ENCODE results near the gene SERPINA6.
"Not testable (repeated sequence)": the region's sequence is repeated elsewhere in the genome, so short reads cannot be mapped to it uniquely, and the experiment has no call there.

SERPINA6 gene, protein sequence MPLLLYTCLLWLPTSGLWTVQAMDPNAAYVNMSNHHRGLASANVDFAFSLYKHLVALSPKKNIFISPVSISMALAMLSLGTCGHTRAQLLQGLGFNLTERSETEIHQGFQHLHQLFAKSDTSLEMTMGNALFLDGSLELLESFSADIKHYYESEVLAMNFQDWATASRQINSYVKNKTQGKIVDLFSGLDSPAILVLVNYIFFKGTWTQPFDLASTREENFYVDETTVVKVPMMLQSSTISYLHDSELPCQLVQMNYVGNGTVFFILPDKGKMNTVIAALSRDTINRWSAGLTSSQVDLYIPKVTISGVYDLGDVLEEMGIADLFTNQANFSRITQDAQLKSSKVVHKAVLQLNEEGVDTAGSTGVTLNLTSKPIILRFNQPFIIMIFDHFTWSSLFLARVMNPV

DNA sequence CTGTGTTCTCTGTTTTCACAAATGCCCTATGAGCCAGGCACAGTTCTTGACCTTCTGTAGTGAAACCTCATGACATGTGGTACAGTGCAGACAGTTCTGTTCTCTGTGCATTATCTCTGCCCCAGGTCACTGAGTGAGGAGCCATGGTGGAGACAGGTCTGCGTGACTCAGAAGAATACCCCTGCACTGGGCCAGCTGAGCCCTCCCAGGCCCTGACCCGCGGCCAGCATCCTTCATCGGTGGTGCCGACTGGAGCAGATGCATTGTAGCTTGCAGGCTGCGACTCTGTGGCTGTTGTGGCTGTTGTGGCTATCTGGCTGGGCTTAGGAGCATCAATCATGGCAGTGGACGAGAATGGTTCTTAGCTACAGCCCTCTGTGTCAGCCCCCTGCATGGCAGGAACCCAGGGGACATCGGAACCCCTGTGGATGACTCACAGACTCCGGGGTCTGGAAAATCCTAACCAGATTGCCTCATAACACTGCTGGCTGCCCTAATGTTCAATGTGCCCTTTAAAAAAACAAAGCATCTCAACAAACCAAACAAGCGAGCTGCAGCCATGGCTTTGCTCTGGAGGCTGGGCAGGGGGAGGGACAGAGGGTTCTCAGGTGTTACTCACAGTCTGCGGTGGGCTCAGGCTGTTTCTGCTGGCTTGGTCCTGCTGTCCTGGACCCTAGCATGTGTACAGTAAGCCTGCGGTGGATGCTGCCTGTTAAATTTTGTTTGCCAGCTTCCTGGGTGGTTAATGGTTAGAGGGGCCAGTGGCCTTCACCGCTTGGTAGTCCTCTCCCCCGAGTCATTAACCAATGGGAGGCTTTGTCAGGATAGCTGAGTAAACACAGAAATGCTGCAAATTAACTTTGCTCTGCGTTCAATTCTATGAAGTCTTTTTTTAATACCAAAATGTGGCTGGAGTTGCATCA lies at the start of gene SERPINA6:
Gene SERPINA6 (minus strand): TSS at position 689 of the 923 bp plus-strand sequence. CDS start 8,688 bp downstream, outside the sequence.
- no peak for DNase-seq (ENCODE audit: low read depth in 1 of 2, low spot score in 1 of 2)

DNA sequence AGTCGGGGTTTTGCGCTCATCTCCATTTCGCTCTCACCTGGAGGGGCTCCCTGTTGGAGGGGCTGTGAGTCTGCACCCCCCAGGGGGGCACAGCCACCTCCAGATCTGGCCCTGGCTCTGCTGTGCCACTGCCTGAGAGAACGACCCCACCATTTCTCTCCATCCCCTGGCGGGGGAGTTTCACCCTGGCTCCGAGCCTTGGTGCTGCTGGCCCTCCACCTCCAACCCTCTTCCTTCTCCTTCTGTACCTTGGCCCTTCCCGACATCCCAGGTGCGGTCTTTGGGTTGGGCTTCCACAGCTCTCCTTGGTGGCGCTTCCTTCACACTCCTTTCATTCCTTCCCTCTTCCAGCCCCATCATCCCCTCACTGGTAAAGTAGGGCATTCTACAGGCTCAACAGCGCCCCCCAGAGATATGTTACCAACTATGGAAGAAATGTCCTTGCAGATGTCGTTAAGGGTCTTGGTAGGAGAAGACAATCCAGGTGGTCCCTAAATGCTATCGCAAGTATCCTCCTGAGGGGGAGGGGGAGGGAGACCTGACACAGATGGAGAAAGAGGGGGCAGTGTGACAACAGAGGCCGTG lies 49.0 kb upstream of the SERPINA6 start:
- no peak for DNase-seq (ENCODE audit: low read depth in 1 of 2, low spot score in 1 of 2)

DNA sequence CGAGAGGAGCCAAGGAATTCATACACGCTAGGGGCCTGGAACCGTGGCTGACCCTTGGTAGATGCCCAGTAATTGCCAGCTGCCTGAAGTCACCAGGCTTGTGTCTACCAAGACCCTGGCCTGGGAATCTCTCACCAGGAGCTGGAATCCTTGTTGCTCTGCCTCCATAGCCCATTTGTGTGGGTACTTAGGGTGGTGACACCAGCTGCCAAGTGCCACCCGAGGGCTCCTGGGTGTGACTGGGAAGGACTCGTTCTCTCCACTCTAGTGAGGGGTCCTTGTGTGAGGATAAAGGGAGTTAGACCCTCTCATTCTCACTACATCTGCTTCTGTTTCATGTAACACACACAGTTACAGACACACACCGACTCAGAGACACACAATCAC lies 47.4 kb upstream of the SERPINA6 start:
- DNase-seq (ENCODE audit: low read depth in 1 of 2, low spot score in 1 of 2): no peak

DNA sequence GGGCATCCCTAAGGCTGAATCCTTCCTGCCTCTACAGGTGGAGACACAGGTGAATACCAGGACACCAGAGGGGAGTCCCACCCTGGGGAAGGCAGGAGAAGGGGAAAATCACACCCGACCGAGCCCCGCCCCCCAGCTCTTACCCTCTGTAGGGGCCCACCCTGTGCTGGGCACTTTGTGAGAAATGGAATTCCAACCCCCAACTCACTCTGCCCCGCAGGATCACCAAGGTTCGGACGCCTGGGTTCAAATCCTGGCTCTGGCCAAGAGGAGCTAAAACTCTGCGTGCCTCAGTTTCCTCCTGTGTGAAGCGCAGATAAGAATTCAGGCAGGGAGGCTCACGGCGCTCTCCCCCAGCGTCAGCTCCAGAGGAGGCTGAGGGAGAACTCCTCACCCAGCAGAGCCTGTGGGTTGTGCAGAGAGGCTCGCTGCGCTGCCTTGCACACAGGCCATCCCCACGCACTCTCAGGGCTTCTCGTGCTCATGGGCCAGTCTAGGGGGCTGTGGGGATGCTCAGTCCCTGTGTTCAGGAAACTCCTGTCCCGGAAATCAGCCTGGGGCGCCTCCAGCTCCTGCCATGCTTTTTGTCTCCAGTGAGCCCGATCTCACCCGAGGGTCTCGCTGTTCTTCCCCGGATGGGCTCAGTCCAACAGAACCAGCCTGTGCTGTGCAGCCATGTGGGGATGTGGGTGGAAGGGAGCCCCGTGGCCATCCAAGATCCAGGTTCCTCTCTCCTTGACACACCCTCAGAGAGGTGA lies 46.8 kb upstream of the SERPINA6 start:
- not testable (repeated sequence) for DNase-seq (ENCODE audit: low read depth in 1 of 2, low spot score in 1 of 2)

DNA sequence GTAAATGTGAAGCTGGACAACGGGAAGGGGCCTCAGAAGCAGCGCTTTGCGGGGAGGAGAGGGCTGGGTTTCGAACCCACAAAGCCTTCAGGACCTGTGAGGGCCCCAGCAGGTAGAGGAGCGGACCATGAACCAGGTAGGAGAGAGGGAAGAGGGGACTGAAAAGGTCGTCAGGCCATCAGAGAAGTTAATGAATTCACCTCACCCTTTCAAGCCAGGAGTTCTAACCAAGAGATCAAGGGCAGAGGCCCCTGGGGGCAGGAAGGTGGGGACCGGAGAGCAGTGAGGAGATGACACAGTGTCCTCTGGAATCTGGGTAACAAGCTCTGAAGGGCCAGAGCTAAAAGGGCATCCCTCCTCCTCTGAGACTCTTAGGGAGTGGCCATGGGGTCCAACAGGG lies 45.8 kb upstream of the SERPINA6 start:
- no peak for DNase-seq (ENCODE audit: low read depth in 1 of 2, low spot score in 1 of 2)

DNA sequence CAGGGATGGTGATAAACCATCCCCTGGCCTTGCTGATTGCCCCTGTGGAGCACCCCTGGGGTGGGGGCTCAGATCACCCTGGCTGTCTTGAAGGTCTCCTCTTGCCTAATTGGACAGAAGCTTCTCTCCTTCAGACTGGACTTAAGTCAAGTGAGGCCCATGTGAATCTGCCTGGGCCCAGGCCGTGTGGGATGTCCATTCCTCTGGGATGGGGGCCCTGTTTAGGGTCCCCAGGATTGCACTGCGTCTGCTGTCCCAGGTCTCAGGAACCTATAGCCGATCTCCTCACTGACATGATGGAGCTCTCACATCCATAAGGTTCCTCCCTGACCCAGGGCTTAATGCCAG lies 45.1 kb upstream of the SERPINA6 start:
- no peak for DNase-seq (ENCODE audit: low read depth in 1 of 2, low spot score in 1 of 2)

DNA sequence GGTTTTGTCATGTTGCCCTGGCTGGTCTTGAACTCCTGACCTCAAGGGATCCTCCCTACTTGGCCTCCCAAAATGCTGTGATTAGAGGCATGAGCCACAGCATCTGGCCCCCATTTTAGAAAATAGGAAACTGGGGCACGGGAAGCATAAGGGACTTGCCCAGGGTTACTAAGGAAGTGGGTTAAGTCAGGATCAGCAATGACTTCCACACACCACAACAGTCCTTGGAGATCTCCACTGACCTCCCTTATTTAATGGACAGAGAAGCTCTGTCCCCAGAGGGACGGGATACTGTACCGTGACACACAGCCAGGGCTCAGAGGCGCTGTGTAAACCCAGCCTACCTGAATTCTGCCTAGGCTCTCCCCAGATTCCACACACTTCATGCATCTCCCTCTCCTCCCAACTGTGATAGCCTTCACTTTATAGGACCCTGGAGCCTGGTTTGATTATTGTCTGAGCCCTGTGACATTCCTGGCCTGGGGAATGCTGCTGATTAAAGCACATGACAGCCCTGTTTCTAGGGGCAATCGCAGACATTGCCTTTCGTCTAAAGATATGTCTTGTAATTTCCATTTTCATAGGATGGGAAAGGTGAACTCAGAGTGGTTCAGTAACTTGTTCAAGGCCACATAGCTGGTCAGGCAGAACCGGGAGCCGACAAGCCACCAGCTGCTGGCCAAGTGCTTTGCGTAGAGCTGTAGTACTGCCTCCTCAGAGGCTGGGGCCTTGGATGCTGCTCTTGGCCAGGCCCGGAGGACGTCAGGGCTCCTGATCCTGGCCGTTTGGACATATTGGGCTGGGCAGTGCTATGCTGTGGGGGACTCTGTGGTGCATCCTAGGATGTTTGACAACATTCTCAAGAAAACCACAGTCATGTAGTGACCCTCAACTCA lies 44.5 kb upstream of the SERPINA6 start:
- no peak for DNase-seq (ENCODE audit: low read depth in 1 of 2, low spot score in 1 of 2)

DNA sequence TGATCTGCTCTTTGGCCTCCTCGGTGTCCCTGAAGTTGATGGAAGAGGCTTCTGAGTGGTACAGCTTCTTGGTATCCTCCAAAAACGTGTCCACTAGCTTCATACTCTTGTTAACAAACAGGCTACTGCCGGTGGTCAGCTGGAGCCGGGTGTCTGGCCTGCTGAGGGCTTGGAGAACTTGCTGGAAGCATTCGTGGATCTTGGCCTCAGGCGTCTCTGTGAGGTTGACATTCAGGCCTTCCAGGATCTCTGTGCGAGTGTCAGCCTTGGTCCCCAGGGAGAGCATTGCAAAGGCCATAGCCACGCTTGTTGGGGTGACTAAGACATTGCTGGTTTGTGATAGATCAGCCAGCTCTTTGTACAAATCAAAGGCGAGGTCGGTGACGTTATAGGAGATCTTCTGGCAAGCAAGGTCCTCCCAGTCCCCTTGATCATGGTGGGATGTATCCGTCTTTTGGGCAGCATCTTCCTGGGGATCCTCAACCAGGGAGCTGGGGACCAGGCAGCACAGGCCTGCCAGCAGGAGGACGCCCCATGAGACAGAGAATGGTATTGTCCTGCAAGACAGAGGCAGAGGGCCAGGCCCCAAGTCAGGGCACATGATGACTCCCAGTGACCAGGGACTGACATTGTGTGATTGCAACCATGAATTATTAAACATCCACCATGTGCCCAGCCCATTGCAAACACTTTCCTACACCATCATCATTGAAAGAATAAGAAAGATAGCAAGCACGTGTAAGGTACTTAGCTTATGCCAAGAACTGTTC lies 43.2 kb upstream of the SERPINA6 start, which contains the start of gene SERPINA2:
Gene SERPINA2 (minus strand): TSS at position 553 of the 770 bp plus-strand sequence.
- DNase-seq (ENCODE audit: low read depth in 1 of 2, low spot score in 1 of 2): no peak

DNA sequence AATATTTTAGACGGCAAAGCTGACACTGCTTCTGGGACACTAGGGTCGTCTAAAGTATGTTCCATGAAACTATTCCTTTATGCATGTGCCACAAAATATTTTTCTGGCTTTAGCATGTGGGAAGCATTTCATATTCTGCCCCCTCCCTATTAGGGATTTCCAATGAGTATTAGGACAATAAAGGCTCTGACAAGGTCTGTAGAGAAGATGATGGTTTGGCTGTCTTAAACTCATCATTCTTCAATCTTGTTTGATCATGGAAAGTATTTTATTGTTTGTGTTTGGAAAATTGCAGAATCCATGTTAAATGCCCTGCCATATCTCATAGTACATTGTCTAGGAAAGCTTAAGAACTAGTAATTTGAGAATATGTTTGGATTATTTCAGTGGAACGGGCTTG lies 42.5 kb upstream of the SERPINA6 start:
- no peak for DNase-seq (ENCODE audit: low read depth in 1 of 2, low spot score in 1 of 2)

DNA sequence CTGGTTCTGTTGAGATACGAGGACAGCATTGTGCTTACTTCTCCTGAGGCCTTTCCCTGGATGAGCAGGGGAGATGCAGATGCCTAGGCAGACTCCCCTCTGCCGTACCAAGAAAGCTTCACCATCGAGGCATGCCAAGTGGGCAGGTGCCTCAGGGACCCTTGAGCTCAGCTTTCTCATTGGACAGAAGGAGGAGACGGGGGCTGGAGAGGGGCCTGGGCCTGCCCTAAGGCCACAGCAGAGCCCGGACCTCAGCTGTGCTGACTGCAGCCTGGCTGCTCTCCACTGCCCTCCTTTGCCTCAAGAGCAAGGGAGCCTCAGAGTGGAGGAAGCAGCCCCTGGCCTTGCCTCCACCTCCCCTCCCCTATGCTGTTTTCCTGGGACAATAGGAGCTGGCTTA lies 41.8 kb upstream of the SERPINA6 start:
- DNase-seq (ENCODE audit: low read depth in 1 of 2, low spot score in 1 of 2): no peak

DNA sequence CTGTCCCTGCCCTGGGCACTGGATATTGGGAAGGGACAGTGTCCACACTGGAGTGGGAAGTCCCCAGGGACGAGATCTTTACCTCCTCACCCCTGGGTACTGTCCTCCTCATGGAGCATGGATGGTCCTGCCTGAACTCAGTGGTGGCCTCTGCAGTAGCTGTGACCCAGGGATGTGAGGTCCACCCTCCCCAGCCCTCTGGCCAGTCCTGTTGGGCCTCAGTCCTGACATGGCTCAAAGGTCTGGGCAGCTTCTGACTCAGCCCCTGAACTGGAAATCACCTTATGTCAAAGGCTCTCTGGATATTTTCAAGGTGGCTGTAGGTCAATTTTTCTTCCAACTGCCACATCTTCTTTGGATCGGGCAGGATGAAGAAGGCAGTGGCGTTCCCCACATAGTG lies 40.9 kb upstream of the SERPINA6 start:
- no peak for DNase-seq (ENCODE audit: low read depth in 1 of 2, low spot score in 1 of 2)

DNA sequence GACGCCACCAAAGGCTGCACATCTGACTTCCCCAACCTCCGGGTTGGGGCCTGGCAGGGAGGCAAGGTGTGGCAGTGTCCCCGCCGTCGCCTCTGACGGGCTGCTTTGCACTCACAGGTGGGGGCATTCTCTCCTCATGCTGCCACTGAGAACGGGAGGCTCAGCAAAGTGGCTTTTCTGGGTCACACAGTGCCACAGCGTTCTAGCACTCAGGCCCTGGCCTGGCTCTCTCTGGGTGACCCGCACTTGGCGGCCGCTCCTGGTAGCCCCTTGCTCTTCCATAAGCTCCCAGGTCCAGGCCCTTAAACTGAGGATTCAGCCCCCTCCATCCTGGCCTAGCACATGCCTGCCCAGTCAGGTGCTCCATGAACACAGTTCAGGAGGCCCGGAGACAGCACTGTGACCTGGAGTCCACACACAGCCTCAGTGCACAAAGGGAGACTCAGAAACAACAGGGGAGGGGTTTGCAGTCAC lies 40.1 kb upstream of the SERPINA6 start:
- no peak for DNase-seq (ENCODE audit: low read depth in 1 of 2, low spot score in 1 of 2)

DNA sequence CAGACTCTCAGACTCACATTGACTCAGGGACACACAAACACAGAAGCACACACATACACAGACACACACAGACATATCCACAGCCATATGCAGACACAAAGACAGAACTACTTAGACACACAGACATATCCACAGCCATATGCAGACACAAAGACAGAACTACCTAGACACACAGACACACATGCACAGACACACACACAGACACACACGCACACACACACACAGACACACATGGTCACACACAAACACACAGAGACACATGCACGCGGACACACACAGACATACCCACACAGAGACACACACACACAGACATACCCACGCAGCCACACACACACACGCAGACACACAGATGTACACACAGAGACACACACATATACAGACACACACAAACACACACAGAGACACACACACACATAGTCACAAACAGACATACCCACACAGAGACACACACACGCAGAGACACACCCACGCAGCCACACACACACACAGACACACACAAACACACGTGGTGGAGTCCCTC lies 39.5 kb upstream of the SERPINA6 start:
- no peak for DNase-seq (ENCODE audit: low read depth in 1 of 2, low spot score in 1 of 2)

DNA sequence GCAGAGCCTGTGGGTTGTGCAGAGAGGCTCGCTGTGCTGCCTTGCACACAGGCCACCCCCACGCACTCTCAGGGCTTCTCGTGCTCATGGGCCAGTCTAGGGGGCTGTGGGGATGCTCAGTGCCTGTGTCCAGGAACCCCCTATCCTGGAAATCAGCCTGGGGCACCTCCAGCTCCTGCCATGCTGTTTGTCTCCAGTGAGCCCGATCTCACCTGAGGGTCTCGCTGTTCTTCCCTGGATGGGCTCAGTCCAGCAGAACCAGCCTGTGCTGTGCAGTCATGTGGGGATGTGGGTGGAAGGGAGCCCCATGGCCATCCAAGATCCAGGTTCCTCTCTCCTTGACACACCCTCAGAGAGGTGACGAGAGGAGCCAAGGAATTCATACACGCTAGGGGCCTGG lies 38.5 kb upstream of the SERPINA6 start:
- DNase-seq (ENCODE audit: low read depth in 1 of 2, low spot score in 1 of 2): no peak

DNA sequence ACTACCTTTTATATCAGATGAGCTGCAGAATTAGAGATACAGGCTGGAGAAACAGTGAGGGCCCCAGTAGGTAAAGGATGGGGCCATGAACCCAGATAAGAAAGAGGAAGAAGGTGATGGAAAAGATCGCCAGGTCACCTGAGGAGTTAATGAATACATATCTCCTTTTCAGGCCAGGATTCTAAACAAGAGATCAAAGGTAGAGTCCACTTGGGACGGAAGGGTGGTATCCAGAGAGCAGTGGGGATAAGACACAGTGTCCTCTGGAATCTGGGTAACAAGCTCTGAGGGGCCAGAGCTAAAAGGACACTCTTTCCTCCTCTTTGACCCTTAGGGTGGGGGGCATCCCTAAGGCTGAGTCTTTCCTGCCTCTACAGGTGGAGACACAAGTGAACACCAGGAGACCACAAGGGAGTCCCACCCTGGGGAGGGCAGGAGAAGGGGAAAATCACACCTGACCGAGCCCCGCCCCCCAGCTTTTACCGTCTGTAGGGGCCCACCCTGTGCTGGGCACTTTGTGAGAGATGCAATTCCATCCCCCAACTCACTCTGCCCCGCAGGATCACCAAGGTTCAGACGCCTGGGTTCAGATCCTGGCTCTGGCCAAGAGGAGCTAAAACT lies 37.9 kb upstream of the SERPINA6 start:
- no peak for DNase-seq (ENCODE audit: low read depth in 1 of 2, low spot score in 1 of 2)

DNA sequence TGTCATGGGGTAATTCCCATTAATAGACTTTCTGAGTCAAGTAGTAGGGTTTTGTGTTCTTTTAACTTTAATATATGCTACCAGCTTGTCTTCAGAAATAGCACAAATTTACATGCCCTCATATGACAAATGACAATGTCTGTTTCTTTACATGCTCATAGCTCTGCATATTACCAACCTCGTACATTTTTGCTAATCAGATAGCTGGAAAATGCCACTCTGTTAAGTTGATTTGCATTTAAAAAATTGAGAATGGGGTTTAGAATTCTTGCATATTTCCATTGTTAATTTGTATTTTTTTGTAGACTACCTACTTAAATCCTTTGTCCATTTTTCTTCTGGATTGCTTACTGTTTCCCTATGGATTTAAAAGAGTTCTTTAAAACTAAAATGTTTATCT lies 34.0 kb upstream of the SERPINA6 start:
- DNase-seq (ENCODE audit: low read depth in 1 of 2, low spot score in 1 of 2): no peak

DNA sequence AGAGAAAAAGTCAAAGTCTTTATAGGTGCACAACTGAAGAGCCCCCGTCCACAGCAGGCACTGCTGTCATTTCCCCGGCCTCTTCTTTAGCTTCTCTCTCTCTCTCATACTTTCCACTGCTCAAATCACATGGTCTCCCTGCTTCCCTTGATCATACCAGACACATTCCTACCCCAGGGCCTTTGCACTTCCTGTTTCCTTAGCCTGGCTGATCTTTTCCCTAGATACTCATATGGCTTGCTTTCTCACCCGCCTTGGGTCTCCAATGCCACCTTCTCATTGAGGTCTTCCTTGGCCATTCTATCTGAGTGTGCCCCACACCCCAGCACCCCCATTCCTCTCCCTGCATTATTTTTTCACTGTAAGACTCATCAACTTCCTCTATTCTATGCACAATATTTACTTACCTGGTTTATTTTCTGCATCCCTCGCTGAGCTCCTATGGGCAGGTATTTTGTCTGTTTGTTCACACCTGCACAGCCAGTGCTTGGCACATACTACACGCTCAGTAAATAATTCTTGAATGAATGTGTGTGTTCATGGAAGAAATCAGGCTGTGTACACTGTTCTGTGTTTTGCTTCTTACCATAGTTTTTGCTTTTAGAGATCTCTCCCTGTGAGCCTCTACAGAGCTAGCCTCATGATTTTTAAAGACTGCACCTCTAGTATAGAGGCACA lies 33.4 kb upstream of the SERPINA6 start:
- no peak for DNase-seq (ENCODE audit: low read depth in 1 of 2, low spot score in 1 of 2)

Data from activated CD4-positive, alpha-beta T cell treated with anti-CD3 and anti-CD28 coated beads, Interleukin-2, amount 50 U/mL, for 24 hours (primary cell).